Prostate gland (tissue), 2 donors: ENCODE measurements around the gene COX7C.

Experiments used
- CTCF ChIP-seq, 4 experiments: fragments of 200-600 bp in 2 of 4; fragments of 450-650 bp in 2 of 4; sonication (generic) in 2 of 4; IDR thresholded peaks; 1 replicate in 3 of 4; 2 replicates in 1 of 4; pipeline ENCODE4 v1.5.1; 2016 to 2019; ENCODE audit warnings: antibody characterized with exemption in 4 of 4, mild to moderate bottlenecking in 2 of 4, moderate library complexity in 2 of 4
- POLR2A ChIP-seq: fragments of 450-650 bp; IDR thresholded peaks from one replicate; pipeline ENCODE4 v1.6.1; 2016; ENCODE audit warnings: antibody characterized with exemption, mild to moderate bottlenecking
- POLR2AphosphoS5 ChIP-seq: sonication (generic); formaldehyde crosslinking; IDR thresholded peaks from one replicate; pipeline ENCODE4 v1.6.1; 2017; ENCODE audit warnings: antibody characterized with exemption

- TF ChIP-seq CTCF (IDR thresholded peaks at IDR 0.05) = no peak
- TF ChIP-seq POLR2A = no peak
- TF ChIP-seq POLR2AphosphoS5 = no peak
Measured at GRCh38 chr5:86605881-86606280, 11.9 kb upstream of the COX7C start.
